Body of pancreas (tissue), 4 donors: Measurements from ENCODE around the gene COPG2.

Source experiments
- CTCF ChIP-seq, 7 experiments: fragments of 450-650 bp in 4 of 7; fragments of 200-600 bp in 3 of 7; sonication (generic) in 3 of 7; IDR thresholded peaks; one replicate each; pipeline ENCODE4 v1.5.1; 2016 to 2019; ENCODE audit warnings: antibody characterized with exemption in 7 of 7
- POLR2A ChIP-seq, 3 donors: fragments of 450-650 bp; IDR thresholded peaks; one replicate each; pipeline ENCODE4 v1.6.1; 2016; ENCODE audit warnings: antibody characterized with exemption in 3 of 3, mild to moderate bottlenecking in 2 of 3

- TF ChIP-seq CTCF (IDR thresholded peaks at IDR 0.05) = no peak
- no peak for TF ChIP-seq POLR2A (IDR thresholded peaks at IDR 0.05)
Observed at GRCh38 chr7:130708766-130709165, 40.2 kb upstream of the COPG2 start.
